Measurements from ENCODE around the gene TMEM18. TPM values are rescaled to one million over a fixed set of nuclear protein-coding genes. Genes with fewer than 3 reads are reported as not detected.

TMEM18 gene
- total RNA-seq, 4 donors from 2014 or later: 17.8 to 27.3 (median 21.5) TPM

- no peak for ATAC-seq (ENCODE audit: low FRiP score)
- TF ChIP-seq, protein P1, sequence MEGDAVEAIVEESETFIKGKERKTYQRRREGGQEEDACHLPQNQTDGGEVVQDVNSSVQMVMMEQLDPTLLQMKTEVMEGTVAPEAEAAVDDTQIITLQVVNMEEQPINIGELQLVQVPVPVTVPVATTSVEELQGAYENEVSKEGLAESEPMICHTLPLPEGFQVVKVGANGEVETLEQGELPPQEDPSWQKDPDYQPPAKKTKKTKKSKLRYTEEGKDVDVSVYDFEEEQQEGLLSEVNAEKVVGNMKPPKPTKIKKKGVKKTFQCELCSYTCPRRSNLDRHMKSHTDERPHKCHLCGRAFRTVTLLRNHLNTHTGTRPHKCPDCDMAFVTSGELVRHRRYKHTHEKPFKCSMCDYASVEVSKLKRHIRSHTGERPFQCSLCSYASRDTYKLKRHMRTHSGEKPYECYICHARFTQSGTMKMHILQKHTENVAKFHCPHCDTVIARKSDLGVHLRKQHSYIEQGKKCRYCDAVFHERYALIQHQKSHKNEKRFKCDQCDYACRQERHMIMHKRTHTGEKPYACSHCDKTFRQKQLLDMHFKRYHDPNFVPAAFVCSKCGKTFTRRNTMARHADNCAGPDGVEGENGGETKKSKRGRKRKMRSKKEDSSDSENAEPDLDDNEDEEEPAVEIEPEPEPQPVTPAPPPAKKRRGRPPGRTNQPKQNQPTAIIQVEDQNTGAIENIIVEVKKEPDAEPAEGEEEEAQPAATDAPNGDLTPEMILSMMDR (IDR thresholded peaks at IDR 0.05): no peak
- DNase-seq (ENCODE audit: low spot score): no peak
Observed at GRCh38 chr2:677959-678550, 849 bp upstream of the TMEM18 start.

- ATAC-seq (ENCODE audit: low FRiP score) (peak; percentile 96), DNase-seq (ENCODE audit: low spot score) (peak; percentile 96)
- TF ChIP-seq, protein P1 (IDR thresholded peaks at IDR 0.05): no peak
Observed at GRCh38 chr2:676647-677055, 555 bp downstream of the TMEM18 start.

DNA sequence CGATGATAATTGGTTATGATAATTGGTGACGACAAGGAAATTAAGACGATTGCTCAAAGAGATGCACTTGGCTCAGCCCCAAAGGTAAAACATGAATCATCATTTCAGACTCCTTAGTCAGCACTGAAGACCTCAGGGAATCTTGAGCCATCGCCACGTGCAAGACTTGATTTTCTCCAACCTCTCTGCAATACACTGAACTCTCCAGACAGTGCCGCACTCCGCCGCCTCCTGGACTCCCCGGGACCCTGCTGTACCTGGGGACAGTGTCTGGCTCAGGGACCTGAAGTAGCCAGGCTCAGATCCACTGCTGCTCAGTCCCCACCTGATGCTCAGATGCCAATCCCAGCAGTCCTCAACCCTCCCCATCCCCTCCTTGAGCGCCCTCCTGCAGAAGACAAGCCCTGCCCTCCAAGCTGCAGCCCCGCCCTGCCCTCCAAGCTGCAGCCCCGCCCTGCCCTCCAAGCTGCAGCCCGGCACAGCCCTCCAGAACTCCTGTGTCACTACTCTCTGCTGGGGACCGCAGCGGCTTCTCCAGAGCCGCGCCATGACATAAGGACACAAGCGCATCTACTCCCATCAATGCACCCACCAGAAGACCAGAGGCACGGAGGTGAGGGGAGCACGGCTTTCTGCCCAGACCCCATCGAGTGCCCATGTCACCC, 1.1 kb downstream of the TMEM18 start:
- ATAC-seq (ENCODE audit: low FRiP score) (peak; percentile 49), DNase-seq (ENCODE audit: low spot score) (peak; percentile 36)
- TF ChIP-seq, protein P1 (IDR thresholded peaks at IDR 0.05): no peak

DNA sequence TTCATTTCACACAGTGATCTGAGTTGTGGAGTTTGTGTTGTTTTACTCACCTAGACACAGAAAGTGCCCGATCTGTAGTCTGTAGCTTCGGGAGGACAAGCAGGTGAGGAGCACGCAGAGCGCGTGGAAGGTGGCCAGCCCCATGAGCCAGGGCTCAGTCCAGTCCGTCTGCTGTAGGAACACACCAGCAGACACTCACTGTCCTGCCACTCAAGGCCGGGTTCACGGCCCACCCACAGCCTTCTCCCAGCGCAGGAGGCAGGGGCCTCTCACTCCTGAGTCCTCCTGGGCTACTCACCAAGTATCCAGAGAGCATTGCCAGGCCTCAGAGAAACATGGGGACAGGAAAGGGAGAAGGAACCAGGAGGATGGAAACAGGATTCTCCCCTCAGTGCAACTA, 1.7 kb downstream of the TMEM18 start:
- no peak for DNase-seq (ENCODE audit: low spot score)
- ATAC-seq (ENCODE audit: low FRiP score): no peak

GRCh38 chr2:675051-675450, 2.2 kb downstream of the TMEM18 start:
- no peak for DNase-seq (ENCODE audit: low spot score)

More for the DNA sequence above, 1.7 kb downstream of the TMEM18 start:
- TF ChIP-seq, protein P1 (IDR thresholded peaks at IDR 0.05): no peak

GRCh38 chr2:674321-674985, 2.8 kb downstream of the TMEM18 start:
- TF ChIP-seq, protein P1 (IDR thresholded peaks at IDR 0.05): no peak
- no peak for ATAC-seq (ENCODE audit: low FRiP score)

More at GRCh38 chr2:675051-675450, 2.2 kb downstream of the TMEM18 start:
- TF ChIP-seq, protein P1 (IDR thresholded peaks at IDR 0.05): no peak
- no peak for ATAC-seq (ENCODE audit: low FRiP score)

More at GRCh38 chr2:674321-674985, 2.8 kb downstream of the TMEM18 start:
- DNase-seq (ENCODE audit: low spot score): no peak

Data from omental fat pad (tissue), 4 donors.